Measurements from ENCODE around the gene MDN1.

- TF ChIP-seq CTCF (IDR thresholded peaks at IDR 0.05 in 4 of 5, conservative IDR thresholded peaks at IDR 0.05 in 1 of 5) = no peak
- no peak for TF ChIP-seq POLR2A (IDR thresholded peaks at IDR 0.05)
These were observed 123.9 kb downstream of the MDN1 start for GRCh38 chr6:89695667-89696066.

All from gastrocnemius medialis (tissue), 4 donors.